Progenitor cell of endocrine pancreas (in vitro differentiated cells): ENCODE results near the gene DKK1. TPM values are rescaled to one million over a fixed set of nuclear protein-coding genes. Genes with fewer than 3 reads are reported as not detected.

Experiments used
- DNase-seq: peaks from one replicate; pipeline ENCODE4 v3.0.0; 2021; ENCODE audit warnings: low spot score; ENCODE audit not compliant: unreplicated experiment
- H3K27ac Mint-ChIP-seq: 2 replicates; pipeline ENCODE4 v1.8.0; 2021; ENCODE audit warnings: mild to moderate bottlenecking, moderate library complexity, mixed read lengths
- H3K27me3 Mint-ChIP-seq: 2 replicates; pipeline ENCODE4 v1.8.0; 2021; ENCODE audit warnings: mixed read lengths
- H3K36me3 Mint-ChIP-seq: 2 replicates; pipeline ENCODE4 v1.8.0; 2022; ENCODE audit warnings: mixed read lengths; ENCODE audit not compliant: insufficient read depth
- H3K4me1 Mint-ChIP-seq: 2 replicates; pipeline ENCODE4 v1.8.0; 2021; ENCODE audit warnings: low read depth, mixed read lengths
- H3K4me3 Mint-ChIP-seq: 2 replicates; pipeline ENCODE4 v1.8.0; 2021; ENCODE audit warnings: low read depth, mild to moderate bottlenecking, moderate library complexity, mixed read lengths
- H3K9me3 Mint-ChIP-seq: 2 replicates; pipeline ENCODE4 v1.8.0; 2021; ENCODE audit warnings: low read depth, mixed read lengths
- total RNA-seq: library from RNA; stranded (reverse); gene quantifications from 2 replicates; pipeline ENCODE4 v1.2.1, GENCODE V29; 2021
- TF ChIP-seq, protein P1 (sequence below): fragments of 200-600 bp; sonication (generic); IDR thresholded peaks from one replicate; pipeline ENCODE4 v1.5.0; 2021; ENCODE audit warnings: antibody characterized with exemption, mild to moderate bottlenecking; ENCODE audit not compliant: unreplicated experiment

The DKK1 gene
- total RNA-seq, 1 donor from 2014 or later, result 2.5 TPM

DNA sequence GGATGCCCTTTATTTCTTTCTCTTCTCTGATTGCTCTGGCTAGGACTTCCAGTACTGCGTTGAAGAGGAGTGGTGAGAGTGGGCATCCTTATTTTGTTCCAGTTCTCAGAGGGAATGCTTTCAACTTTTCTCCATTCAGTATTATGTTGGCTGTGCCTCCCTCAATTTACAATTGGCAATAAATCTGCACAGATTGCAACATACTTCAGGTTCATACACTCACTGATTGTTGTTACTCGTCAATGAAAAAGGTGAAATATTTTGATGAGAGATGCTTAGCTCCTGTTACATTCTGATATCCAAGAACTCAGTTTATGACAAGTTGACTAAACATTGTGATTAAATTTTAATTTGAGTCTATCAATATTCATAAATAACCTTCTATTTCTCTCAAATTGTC is 37.9 kb upstream of the DKK1 start:
- H3K4me3 Mint-ChIP-seq, result no peak overlapping the region
- no peak for DNase-seq
- no peak overlapping the region for H3K27ac Mint-ChIP-seq
- TF ChIP-seq, protein P1, sequence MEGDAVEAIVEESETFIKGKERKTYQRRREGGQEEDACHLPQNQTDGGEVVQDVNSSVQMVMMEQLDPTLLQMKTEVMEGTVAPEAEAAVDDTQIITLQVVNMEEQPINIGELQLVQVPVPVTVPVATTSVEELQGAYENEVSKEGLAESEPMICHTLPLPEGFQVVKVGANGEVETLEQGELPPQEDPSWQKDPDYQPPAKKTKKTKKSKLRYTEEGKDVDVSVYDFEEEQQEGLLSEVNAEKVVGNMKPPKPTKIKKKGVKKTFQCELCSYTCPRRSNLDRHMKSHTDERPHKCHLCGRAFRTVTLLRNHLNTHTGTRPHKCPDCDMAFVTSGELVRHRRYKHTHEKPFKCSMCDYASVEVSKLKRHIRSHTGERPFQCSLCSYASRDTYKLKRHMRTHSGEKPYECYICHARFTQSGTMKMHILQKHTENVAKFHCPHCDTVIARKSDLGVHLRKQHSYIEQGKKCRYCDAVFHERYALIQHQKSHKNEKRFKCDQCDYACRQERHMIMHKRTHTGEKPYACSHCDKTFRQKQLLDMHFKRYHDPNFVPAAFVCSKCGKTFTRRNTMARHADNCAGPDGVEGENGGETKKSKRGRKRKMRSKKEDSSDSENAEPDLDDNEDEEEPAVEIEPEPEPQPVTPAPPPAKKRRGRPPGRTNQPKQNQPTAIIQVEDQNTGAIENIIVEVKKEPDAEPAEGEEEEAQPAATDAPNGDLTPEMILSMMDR, result no peak
- no peaks in the 10 kb centered on the region for H3K36me3 Mint-ChIP-seq
- peaks cover 16% of the 10 kb centered on the region for H3K9me3 Mint-ChIP-seq
- H3K27me3 Mint-ChIP-seq, result no peaks in the 10 kb centered on the region
- no peaks in the 10 kb centered on the region for H3K4me1 Mint-ChIP-seq

DNA sequence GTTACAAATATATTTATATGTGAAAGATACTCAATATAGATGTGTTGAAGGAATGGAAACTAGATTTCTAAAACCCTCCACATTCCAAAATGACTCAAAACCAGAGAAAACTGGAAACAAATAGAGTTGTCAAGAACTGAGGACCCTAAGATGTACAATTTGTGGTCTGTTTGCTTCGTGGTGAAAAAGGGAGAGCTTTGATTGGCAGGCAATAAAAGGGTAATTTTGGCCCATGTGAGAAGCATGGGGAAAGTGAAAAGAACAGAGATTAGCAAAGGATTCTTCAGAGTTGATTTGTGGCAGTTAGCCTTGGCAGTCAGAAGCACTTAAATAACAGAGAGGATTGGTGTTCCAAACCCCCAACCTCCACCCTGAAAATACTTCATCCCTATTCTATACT is 37.1 kb upstream of the DKK1 start:
- Mint-ChIP-seq H3K9me3 (peaks cover 16% of the 10 kb centered on the region), H3K4me1 (no peaks in the 10 kb centered on the region), H3K27me3 (no peaks in the 10 kb centered on the region), H3K27ac (no peak overlapping the region), H3K4me3 (no peak overlapping the region), H3K36me3 (no peaks in the 10 kb centered on the region)
- DNase-seq, result no peak
- TF ChIP-seq, protein P1, result no peak

DNA sequence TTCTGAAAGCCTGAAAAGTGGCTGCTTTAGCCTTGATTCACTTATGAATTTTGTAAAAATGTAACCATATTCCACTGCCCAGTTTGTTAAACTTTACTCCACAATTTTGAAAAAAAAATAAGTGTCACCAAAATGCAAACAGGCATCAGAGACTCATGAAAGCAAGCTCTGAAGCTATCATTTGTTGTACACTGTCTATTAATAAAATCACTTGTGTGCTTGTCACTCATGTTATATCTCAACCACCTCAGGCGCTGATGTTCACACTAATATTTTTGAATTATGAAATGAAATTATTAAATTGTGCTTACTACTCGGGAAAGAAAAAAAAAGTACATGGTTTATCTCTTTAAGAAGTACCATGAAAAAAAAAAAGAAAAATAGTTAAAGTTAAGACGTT is 34.5 kb upstream of the DKK1 start:
- Mint-ChIP-seq H3K27ac (no peak overlapping the region), H3K27me3 (no peaks in the 10 kb centered on the region), H3K4me1 (no peaks in the 10 kb centered on the region), H3K9me3 (peaks cover 15% of the 10 kb centered on the region), H3K4me3 (no peak overlapping the region), H3K36me3 (no peaks in the 10 kb centered on the region)
- DNase-seq, result no peak
- TF ChIP-seq, protein P1, result no peak

DNA sequence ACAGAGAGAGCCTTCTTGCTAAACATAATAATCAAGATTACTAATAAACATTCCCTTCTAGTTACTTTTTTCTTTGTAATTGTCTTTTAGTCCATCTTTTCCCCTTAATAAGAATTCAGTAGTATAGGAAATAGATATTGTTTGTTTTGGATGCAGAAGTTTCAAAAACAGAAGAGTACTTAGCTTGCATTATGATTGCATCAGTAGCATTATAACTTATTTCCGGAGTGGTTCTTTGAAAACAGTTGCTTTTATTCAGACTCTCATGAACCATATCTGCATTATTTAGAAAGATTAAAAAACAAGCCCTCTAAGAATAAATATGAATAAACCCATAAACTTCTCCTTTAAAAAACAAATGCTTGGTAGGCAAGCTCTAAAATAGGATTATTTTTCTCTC is 34.0 kb upstream of the DKK1 start:
- no peaks in the 10 kb centered on the region for H3K36me3 Mint-ChIP-seq
- no peaks in the 10 kb centered on the region for H3K4me1 Mint-ChIP-seq
- H3K27ac Mint-ChIP-seq, result no peak overlapping the region
- TF ChIP-seq, protein P1, result no peak
- no peak overlapping the region for H3K4me3 Mint-ChIP-seq
- no peaks in the 10 kb centered on the region for H3K27me3 Mint-ChIP-seq
- no peak for DNase-seq
- H3K9me3 Mint-ChIP-seq, result peaks cover 10% of the 10 kb centered on the region

DNA sequence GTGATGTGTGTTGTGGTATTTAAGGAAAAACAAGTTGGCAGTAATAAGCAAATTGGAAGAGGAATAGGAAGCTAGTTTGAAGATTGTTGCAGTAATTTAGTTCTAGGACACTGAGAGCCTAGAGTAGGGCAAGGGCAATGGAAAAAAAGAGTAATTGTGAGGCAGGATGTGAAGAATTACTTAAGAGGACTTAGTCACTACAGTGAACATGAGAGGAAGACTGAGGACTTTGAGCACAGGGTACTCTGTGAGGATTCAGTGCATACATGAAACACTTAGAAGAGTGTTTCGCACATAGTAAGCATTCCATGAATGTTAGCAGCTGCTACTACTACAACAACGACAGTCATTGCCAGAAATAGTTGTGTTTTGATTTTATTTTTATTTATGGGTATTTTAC is 30.9 kb upstream of the DKK1 start:
- Mint-ChIP-seq H3K36me3 (no peaks in the 10 kb centered on the region), H3K4me1 (no peaks in the 10 kb centered on the region), H3K27ac (no peak overlapping the region), H3K4me3 (no peak overlapping the region), H3K27me3 (no peaks in the 10 kb centered on the region), H3K9me3 (peaks cover under 1% of the 10 kb centered on the region)
- TF ChIP-seq, protein P1, result no peak
- DNase-seq, result no peak
